Measurements from ENCODE around the gene RPS3.

DNA sequence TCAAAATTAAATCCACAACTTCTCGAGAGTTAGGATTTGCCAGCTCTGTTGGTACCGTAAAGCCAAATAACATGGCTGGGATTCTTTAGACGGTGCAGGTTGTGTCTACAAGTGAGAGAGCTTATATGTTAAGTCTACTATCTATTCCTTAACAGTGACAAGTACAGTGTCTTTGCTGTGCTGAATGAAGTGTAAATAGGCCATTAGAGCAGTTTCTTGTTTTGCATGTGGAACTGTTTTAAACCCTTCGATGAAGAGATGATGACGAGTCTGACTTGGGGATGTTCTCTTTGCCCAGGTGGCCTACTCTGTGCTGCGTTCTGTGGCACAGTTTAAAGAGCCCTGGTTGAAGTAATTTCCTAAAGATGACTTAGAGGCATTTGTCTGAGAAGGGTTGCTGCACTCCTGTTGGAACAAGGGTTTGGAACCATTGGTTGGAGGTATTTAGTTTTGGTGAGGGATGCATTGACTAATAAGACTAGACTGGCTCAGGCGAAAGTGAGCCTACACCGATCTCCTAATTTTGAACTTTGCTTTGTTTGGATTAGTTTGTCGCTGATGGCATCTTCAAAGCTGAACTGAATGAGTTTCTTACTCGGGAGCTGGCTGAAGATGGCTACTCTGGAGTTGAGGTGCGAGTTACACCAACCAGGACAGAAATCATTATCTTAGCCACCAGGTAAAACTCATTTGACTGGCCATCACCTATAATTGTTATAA is 988 bp downstream of the RPS3 start:
- TF ChIP-seq, protein P1, sequence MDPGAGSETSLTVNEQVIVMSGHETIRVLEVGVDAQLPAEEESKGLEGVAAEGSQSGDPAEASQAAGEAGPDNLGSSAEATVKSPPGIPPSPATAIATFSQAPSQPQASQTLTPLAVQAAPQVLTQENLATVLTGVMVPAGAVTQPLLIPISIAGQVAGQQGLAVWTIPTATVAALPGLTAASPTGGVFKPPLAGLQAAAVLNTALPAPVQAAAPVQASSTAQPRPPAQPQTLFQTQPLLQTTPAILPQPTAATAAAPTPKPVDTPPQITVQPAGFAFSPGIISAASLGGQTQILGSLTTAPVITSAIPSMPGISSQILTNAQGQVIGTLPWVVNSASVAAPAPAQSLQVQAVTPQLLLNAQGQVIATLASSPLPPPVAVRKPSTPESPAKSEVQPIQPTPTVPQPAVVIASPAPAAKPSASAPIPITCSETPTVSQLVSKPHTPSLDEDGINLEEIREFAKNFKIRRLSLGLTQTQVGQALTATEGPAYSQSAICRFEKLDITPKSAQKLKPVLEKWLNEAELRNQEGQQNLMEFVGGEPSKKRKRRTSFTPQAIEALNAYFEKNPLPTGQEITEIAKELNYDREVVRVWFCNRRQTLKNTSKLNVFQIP (CRISPR knock-in tag; IDR thresholded peaks at IDR 0.05; ENCODE audit: borderline replicate concordance, low read depth): no peak
- TF ChIP-seq BACH2 (CRISPR knock-in tag; IDR thresholded peaks at IDR 0.05; ENCODE audit: borderline replicate concordance) (no peak), ARNTL (CRISPR knock-in tag; IDR thresholded peaks at IDR 0.05; ENCODE audit: borderline replicate concordance, low read depth) (no peak), ZFP3 (CRISPR knock-in tag; IDR thresholded peaks at IDR 0.05) (no peak), RARB (CRISPR knock-in tag; IDR thresholded peaks at IDR 0.05) (no peak), SNAI2 (CRISPR knock-in tag; IDR thresholded peaks at IDR 0.05) (no peak), CSDC2 (CRISPR knock-in tag; IDR thresholded peaks at IDR 0.05) (no peak), ZC3H10 (CRISPR knock-in tag; IDR thresholded peaks at IDR 0.05) (no peak), ZNF565 (CRISPR knock-in tag; conservative IDR thresholded peaks at IDR 0.05; ENCODE audit: low read depth) (no peak), TCF4 (CRISPR knock-in tag; IDR thresholded peaks at IDR 0.05; ENCODE audit: borderline replicate concordance) (no peak), ZNF8 (CRISPR knock-in tag; IDR thresholded peaks at IDR 0.05) (no peak), ISL1 (CRISPR knock-in tag; IDR thresholded peaks at IDR 0.05) (no peak)
- TF ChIP-seq, protein P2, sequence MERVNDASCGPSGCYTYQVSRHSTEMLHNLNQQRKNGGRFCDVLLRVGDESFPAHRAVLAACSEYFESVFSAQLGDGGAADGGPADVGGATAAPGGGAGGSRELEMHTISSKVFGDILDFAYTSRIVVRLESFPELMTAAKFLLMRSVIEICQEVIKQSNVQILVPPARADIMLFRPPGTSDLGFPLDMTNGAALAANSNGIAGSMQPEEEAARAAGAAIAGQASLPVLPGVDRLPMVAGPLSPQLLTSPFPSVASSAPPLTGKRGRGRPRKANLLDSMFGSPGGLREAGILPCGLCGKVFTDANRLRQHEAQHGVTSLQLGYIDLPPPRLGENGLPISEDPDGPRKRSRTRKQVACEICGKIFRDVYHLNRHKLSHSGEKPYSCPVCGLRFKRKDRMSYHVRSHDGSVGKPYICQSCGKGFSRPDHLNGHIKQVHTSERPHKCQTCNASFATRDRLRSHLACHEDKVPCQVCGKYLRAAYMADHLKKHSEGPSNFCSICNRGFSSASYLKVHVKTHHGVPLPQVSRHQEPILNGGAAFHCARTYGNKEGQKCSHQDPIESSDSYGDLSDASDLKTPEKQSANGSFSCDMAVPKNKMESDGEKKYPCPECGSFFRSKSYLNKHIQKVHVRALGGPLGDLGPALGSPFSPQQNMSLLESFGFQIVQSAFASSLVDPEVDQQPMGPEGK (CRISPR knock-in tag; IDR thresholded peaks at IDR 0.05; ENCODE audit: borderline replicate concordance): no peak
